Keratinocyte (primary cell): ENCODE measurements around the gene PAFAH1B2. TPM values are rescaled to one million over a fixed set of nuclear protein-coding genes. Genes with fewer than 3 reads are reported as not detected.

Source experiments
- DNase-seq: peaks from one replicate; pipeline ENCODE4 v3.0.0-alpha.2; 2011; ENCODE audit warnings: low read depth, missing footprints, low spot score
- FAIRE-seq: peaks from 2 replicates; lab custom pipeline; 2011; peaks lifted over from hg19 to GRCh38; lab: Jason Lieb, UNC
- H2AFZ ChIP-seq: 2 replicates; pipeline ENCODE4 v1.6.0; 2012; ENCODE audit warnings: low read length, control low read depth, inconsistent platforms; ENCODE audit not compliant: control insufficient read depth
- H3K27ac ChIP-seq: 2 replicates; pipeline ENCODE4 v1.5.1; 2011; ENCODE audit warnings: low read length; ENCODE audit not compliant: control insufficient read depth, insufficient read depth
- H3K27me3 ChIP-seq: 3 replicates; pipeline ENCODE4 v1.6.0; 2011; ENCODE audit warnings: low read length; ENCODE audit not compliant: control insufficient read depth, insufficient read depth; ENCODE audit errors: extremely low read depth
- H3K36me3 ChIP-seq, 2 experiments: 2 replicates in 1 of 2; 3 replicates in 1 of 2; pipeline ENCODE4 v1.5.1; 2011; ENCODE audit warnings: low read length in 2 of 2, mild to moderate bottlenecking in 1 of 2; ENCODE audit not compliant: control insufficient read depth in 2 of 2, insufficient read depth in 2 of 2; ENCODE audit errors: extremely low read depth in 1 of 2
- H3K4me1 ChIP-seq: 3 replicates; pipeline ENCODE4 v1.5.1; 2011; ENCODE audit warnings: low read length; ENCODE audit not compliant: control insufficient read depth, insufficient read depth; ENCODE audit errors: extremely low read depth
- H3K4me2 ChIP-seq: 3 replicates; pipeline ENCODE4 v1.6.0; 2011; ENCODE audit warnings: low read depth, low read length; ENCODE audit not compliant: control insufficient read depth, insufficient read depth; ENCODE audit errors: extremely low read depth
- H3K4me3 ChIP-seq, 3 experiments: fragments of 200-600 bp in 1 of 3; sonication (generic) in 1 of 3; 2 replicates in 2 of 3; 3 replicates in 1 of 3; pipeline ENCODE4 v1.5.1; 2011 to 2016; ENCODE audit warnings: low read length in 3 of 3, mild to moderate bottlenecking in 3 of 3, control low read depth in 2 of 3, inconsistent platforms in 1 of 3, low read depth in 1 of 3, mixed read lengths in 1 of 3, mixed run types in 1 of 3, moderate library complexity in 1 of 3; ENCODE audit not compliant: control insufficient read depth in 2 of 3, insufficient read depth in 2 of 3; ENCODE audit errors: extremely low read depth in 1 of 3
- H3K79me2 ChIP-seq: 2 replicates; pipeline ENCODE4 v1.6.0; 2012; ENCODE audit warnings: low read length; ENCODE audit not compliant: control insufficient read depth, insufficient read depth
- H3K9ac ChIP-seq: 3 replicates; pipeline ENCODE4 v1.6.0; 2011; ENCODE audit warnings: low read length; ENCODE audit not compliant: control insufficient read depth, insufficient read depth; ENCODE audit errors: extremely low read depth
- H3K9me1 ChIP-seq: 3 replicates; pipeline ENCODE4 v1.6.0; 2011; ENCODE audit warnings: low read length; ENCODE audit not compliant: control insufficient read depth, insufficient read depth; ENCODE audit errors: extremely low read depth
- H3K9me3 ChIP-seq: 2 replicates; pipeline ENCODE4 v1.5.1; 2012; ENCODE audit warnings: low read depth, low read length; ENCODE audit not compliant: control insufficient read depth
- H4K20me1 ChIP-seq: 3 replicates; pipeline ENCODE4 v1.6.0; 2011; ENCODE audit warnings: low read length; ENCODE audit not compliant: control insufficient read depth, insufficient read depth; ENCODE audit errors: extremely low read depth
- EZH2 ChIP-seq: IDR thresholded peaks from one replicate; pipeline ENCODE4 v1.6.1; 2012; ENCODE audit warnings: inconsistent platforms, mild to moderate bottlenecking, low read length, moderate library complexity
- dilution Hi-C: fragments of 300-500 bp; cut with MboI; formaldehyde crosslinking; loops from one replicate; pipeline ENCODE4 v1.7.0; 2020; ENCODE audit warnings: low sequenced_read_pairs; ENCODE audit not compliant: extremely low pct_ligation_motif_present
- polyA plus RNA-seq, 5 experiments: library from polyadenylated mRNA; depleted of rRNA in 3 of 5; stranded (reverse) in 3 of 5; stranded (forward) in 1 of 5; unstranded in 1 of 5; fragments of >200 nt; gene quantifications; 1 replicate in 1 of 5; 2 replicates in 3 of 5; 3 replicates in 1 of 5; pipeline versions ENCODE4 v1.2.1 to v1.2.3, GENCODE V29; 2011 to 2012; ENCODE audit warnings: missing spikeins in 2 of 5, low read depth in 1 of 5, low replicate concordance in 1 of 5
- TF ChIP-seq, protein P1 (sequence below), 3 experiments: IDR thresholded peaks in 1 of 3; conservative IDR thresholded peaks in 1 of 3; optimal IDR thresholded peaks in 1 of 3; 2 replicates in 2 of 3; 3 replicates in 1 of 3; pipeline versions ENCODE3 to v1.5.1; 2011; ENCODE audit warnings: low read length in 3 of 3, mild to moderate bottlenecking in 3 of 3, moderate library complexity in 2 of 3, control low read depth in 1 of 3, inconsistent platforms in 1 of 3; ENCODE audit not compliant: insufficient read depth in 2 of 3; ENCODE audit errors: extremely low read depth in 1 of 3

Gene PAFAH1B2
- polyA plus RNA-seq, 1 donor (not counting 4 experiments of a cell fraction or from before 2014, with no cell fraction given), result 76.4 TPM

DNA sequence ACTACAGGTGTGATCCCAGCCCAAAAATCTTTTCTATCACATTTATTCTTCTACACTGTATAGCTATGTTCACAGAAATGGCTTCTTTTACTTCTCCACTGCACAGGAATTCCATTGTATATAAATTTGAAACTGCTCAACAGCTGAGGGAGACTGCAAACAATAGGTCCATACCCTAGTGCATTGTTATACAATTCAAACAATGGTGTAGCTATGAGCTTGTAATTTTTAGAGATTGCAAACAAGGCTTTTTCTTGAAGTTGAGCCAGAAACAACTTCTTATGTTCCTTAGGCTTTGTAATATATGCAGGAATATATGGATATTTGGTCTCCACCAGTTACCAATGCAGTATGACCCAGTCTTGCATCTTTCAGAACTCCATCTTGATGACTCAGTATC, 26.4 kb upstream of the PAFAH1B2 start:
- Histone ChIP-seq H4K20me1 (no peaks in the 10 kb centered on the region), H3K27me3 (no peaks in the 10 kb centered on the region), H3K4me2 (no peak overlapping the region), H3K4me3 (no peak overlapping the region), H2AFZ (no peak overlapping the region), H3K36me3 (no peaks in the 10 kb centered on the region), H3K9ac (no peak overlapping the region), H3K27ac (no peak overlapping the region), H3K9me1 (no peaks in the 10 kb centered on the region), H3K79me2 (no peaks in the 10 kb centered on the region), H3K9me3 (no peaks in the 10 kb centered on the region), H3K4me1 (no peaks in the 10 kb centered on the region)
- no peak for FAIRE-seq
- TF ChIP-seq, protein P1, sequence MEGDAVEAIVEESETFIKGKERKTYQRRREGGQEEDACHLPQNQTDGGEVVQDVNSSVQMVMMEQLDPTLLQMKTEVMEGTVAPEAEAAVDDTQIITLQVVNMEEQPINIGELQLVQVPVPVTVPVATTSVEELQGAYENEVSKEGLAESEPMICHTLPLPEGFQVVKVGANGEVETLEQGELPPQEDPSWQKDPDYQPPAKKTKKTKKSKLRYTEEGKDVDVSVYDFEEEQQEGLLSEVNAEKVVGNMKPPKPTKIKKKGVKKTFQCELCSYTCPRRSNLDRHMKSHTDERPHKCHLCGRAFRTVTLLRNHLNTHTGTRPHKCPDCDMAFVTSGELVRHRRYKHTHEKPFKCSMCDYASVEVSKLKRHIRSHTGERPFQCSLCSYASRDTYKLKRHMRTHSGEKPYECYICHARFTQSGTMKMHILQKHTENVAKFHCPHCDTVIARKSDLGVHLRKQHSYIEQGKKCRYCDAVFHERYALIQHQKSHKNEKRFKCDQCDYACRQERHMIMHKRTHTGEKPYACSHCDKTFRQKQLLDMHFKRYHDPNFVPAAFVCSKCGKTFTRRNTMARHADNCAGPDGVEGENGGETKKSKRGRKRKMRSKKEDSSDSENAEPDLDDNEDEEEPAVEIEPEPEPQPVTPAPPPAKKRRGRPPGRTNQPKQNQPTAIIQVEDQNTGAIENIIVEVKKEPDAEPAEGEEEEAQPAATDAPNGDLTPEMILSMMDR (optimal IDR thresholded peaks at IDR 0.05 in 1 of 3, IDR thresholded peaks at IDR 0.05 in 1 of 3, conservative IDR thresholded peaks at IDR 0.05 in 1 of 3; ENCODE audit: extremely low read depth in 1 of 3, insufficient read depth in 2 of 3, low read length in 3 of 3), result no peak
- TF ChIP-seq EZH2, result no peak
- no peak for DNase-seq
- dilution Hi-C loops, result no loop called here

DNA sequence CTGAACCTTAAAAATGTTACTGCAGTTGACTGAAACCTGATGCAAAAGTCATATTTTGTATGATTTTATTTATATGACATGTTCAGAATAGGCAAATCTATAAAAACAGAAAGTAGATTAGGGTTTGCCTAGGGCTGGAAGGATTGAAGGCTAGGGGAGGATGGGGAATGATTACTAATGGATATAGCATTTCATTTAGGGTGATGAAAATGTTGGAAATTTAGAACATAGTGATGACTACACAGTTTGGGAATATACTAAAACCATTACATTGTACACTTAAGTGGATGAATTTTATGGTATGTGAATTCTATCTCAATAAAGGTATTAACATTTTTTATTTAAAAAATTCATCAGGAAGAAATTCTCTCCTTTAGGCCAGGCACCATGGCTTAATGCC, 22.9 kb upstream of the PAFAH1B2 start:
- Histone ChIP-seq H3K27me3 (no peaks in the 10 kb centered on the region), H3K9me3 (no peaks in the 10 kb centered on the region), H3K4me3 (no peak overlapping the region), H3K9ac (no peak overlapping the region), H3K4me1 (peaks cover 4% of the 10 kb centered on the region), H3K4me2 (no peak overlapping the region), H2AFZ (no peak overlapping the region), H3K79me2 (no peaks in the 10 kb centered on the region), H3K36me3 (no peaks in the 10 kb centered on the region), H3K27ac (no peak overlapping the region), H4K20me1 (no peaks in the 10 kb centered on the region), H3K9me1 (no peaks in the 10 kb centered on the region)
- DNase-seq, result no peak
- dilution Hi-C loops, result no loop called here
- TF ChIP-seq EZH2, result no peak
- TF ChIP-seq, protein P1 (optimal IDR thresholded peaks at IDR 0.05 in 1 of 3, IDR thresholded peaks at IDR 0.05 in 1 of 3, conservative IDR thresholded peaks at IDR 0.05 in 1 of 3; ENCODE audit: extremely low read depth in 1 of 3, insufficient read depth in 2 of 3, low read length in 3 of 3), result no peak
- FAIRE-seq, result no peak
